NCI-H510A (cell line): ENCODE data around the gene LPO.

Experiments
- DNase-seq: peaks from one replicate; lab custom pipeline; 2025; lab: John Stamatoyannopoulos, UW

LPO gene

GRCh38 chr17:58277802-58278595, 39.6 kb downstream of the LPO start:
- DNase-seq: no peak

- DNase-seq: no peak
Observed at GRCh38 chr17:58278661-58279015, 40.3 kb downstream of the LPO start.

- no peak for DNase-seq
Observed at GRCh38 chr17:58279016-58279711, 40.8 kb downstream of the LPO start.

GRCh38 chr17:58279736-58280479, 41.5 kb downstream of the LPO start:
- DNase-seq: no peak

- no peak for DNase-seq
Observed at GRCh38 chr17:58280480-58281217, 42.3 kb downstream of the LPO start, which contains the start of gene MPO. Gene MPO, minus strand, starts transcription at chr17:58280935. Its CDS starts 177 bp downstream, at chr17:58280758.

GRCh38 chr17:58281511-58282011, 43.2 kb downstream of the LPO start:
- DNase-seq: no peak

- DNase-seq: no peak
Observed at GRCh38 chr17:58282442-58282841, 44.1 kb downstream of the LPO start.

GRCh38 chr17:58283674-58284612, 45.6 kb downstream of the LPO start:
- DNase-seq: no peak

- DNase-seq: no peak
Observed at GRCh38 chr17:58284613-58285421, 46.4 kb downstream of the LPO start.

- DNase-seq: no peak
Observed at GRCh38 chr17:58285422-58285810, 47.0 kb downstream of the LPO start.

- DNase-seq: no peak
Observed at GRCh38 chr17:58289869-58290268, 51.5 kb downstream of the LPO start.

GRCh38 chr17:58291246-58291645, 52.9 kb downstream of the LPO start:
- no peak for DNase-seq

- no peak for DNase-seq
Observed at GRCh38 chr17:58294034-58294433, 55.6 kb downstream of the LPO start.

GRCh38 chr17:58300336-58300735, 62.0 kb downstream of the LPO start:
- DNase-seq: no peak

- no peak for DNase-seq
Observed at GRCh38 chr17:58301504-58302150, 63.2 kb downstream of the LPO start.

- DNase-seq: no peak
Observed at GRCh38 chr17:58302171-58302918, 64.0 kb downstream of the LPO start.

- DNase-seq: no peak
Observed at GRCh38 chr17:58302919-58303585, 64.7 kb downstream of the LPO start.
